ENCODE measurements around the gene SH3RF3. TPM values are rescaled to one million over a fixed set of nuclear protein-coding genes. Genes with fewer than 3 reads are reported as not detected.

The SH3RF3 gene
- polyA plus RNA-seq, 1 of the 3 experiments (the other 2 are of a cell fraction) = 1.9 TPM

DNA sequence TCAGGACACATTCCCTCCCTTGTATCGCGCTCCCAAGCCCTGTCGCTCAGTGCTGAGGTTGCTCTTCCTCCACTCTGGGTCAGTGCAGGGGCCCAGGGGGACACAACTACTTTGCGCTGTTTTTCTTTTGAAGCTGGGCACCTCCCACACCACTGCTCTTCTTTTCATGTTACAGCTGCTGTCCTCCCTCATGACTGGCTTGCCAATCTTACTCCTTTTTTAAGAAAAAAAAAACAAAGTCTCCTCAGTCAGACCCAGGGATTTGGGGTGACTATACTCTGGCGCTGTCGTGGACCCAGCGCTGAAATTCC, 264.6 kb downstream of the SH3RF3 start:
- Histone ChIP-seq H3K79me2 (ENCODE audit: insufficient read depth) (no peaks in the 10 kb centered on the region), H3K4me3 (ENCODE audit: low read depth in 2 of 2, low read length in 1 of 2) (no peak overlapping the region), H3K27ac (ENCODE audit: low read depth in 2 of 2, low read length in 1 of 2) (no peak overlapping the region), H3K9ac (no peak overlapping the region), H3K4me2 (no peak overlapping the region), H3K27me3 (ENCODE audit: insufficient read depth) (no peaks in the 10 kb centered on the region), H3K9me2 (no peaks in the 10 kb centered on the region), H3F3A (replicated peaks; ENCODE audit: insufficient read depth) (no peaks in the 10 kb centered on the region), H2AFZ (ENCODE audit: low read depth) (no peak overlapping the region), H3K4me1 (ENCODE audit: control insufficient read depth in 1 of 2, insufficient read depth in 2 of 2, low read depth in 1 of 2, low read length in 1 of 2) (no peaks in the 10 kb centered on the region), H3K36me3 (replicated peaks in 1 of 2; ENCODE audit: control insufficient read depth in 1 of 2, insufficient read depth in 2 of 2, low read length in 1 of 2) (no peaks in the 10 kb centered on the region), H3K9me3 (no peaks in the 10 kb centered on the region), H4K20me1 (ENCODE audit: insufficient read depth) (no peaks in the 10 kb centered on the region)
- no peak for DNase-seq
- 98% methylated on average over 7 of the region's 7 CpGs for WGBS (ENCODE audit: low lambda C conversion rate)
- TF ChIP-seq RFX5 (IDR thresholded peaks at IDR 0.05; ENCODE audit: low read length) (no peak), GATA2 (CRISPR knock-in tag; IDR thresholded peaks at IDR 0.05) (no peak), CHD2 (IDR thresholded peaks at IDR 0.05; ENCODE audit: low read length, partially characterized antibody) (no peak), JUND (IDR thresholded peaks at IDR 0.05) (no peak), MEF2A (IDR thresholded peaks at IDR 0.05; ENCODE audit: borderline replicate concordance, low read depth) (no peak)
- TF ChIP-seq, protein P1, sequence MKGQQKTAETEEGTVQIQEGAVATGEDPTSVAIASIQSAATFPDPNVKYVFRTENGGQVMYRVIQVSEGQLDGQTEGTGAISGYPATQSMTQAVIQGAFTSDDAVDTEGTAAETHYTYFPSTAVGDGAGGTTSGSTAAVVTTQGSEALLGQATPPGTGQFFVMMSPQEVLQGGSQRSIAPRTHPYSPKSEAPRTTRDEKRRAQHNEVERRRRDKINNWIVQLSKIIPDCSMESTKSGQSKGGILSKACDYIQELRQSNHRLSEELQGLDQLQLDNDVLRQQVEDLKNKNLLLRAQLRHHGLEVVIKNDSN (IDR thresholded peaks at IDR 0.05; ENCODE audit: borderline replicate concordance, low read depth) = no peak
- TF ChIP-seq, protein P2, sequence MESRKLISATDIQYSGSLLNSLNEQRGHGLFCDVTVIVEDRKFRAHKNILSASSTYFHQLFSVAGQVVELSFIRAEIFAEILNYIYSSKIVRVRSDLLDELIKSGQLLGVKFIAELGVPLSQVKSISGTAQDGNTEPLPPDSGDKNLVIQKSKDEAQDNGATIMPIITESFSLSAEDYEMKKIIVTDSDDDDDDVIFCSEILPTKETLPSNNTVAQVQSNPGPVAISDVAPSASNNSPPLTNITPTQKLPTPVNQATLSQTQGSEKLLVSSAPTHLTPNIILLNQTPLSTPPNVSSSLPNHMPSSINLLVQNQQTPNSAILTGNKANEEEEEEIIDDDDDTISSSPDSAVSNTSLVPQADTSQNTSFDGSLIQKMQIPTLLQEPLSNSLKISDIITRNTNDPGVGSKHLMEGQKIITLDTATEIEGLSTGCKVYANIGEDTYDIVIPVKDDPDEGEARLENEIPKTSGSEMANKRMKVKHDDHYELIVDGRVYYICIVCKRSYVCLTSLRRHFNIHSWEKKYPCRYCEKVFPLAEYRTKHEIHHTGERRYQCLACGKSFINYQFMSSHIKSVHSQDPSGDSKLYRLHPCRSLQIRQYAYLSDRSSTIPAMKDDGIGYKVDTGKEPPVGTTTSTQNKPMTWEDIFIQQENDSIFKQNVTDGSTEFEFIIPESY (IDR thresholded peaks at IDR 0.05; ENCODE audit: borderline replicate concordance, low read depth) = no peak
- CTCF ChIA-PET = no interaction called here
- POLR2A ChIA-PET = no interaction called here

DNA sequence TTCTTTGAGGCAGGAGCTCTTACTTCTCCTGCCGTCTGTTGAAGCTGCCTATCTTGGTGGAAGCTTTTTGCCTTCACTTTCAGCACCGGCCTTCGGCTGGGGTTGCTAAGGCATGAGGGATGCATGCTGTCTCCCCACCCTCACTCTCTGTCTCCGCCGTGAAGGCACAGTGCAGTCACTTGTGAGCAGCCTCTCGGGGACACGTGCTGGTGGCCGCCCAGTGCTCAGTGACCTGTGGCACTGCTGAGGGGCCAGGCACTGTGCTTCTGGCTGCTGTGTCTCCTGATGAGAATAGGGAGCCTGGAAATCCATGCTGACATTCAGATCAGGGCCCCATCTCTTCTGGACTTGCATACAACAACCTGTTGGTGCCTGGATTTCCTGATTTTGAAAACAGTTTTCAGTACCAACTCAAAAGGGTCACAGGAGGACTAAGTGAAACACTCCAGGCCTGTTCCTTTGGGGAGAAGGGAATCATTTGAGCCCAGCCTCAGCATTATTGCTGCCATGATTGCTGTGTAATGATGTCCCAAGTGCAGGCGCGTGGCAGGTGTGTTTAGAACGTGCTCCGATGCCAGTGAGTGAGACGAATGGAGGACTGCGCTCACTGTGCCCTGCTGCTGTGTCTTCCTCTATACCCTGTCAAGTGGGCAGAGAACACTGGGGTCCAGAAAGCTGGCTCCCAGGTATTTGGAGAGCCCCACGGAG, 266.6 kb downstream of the SH3RF3 start:
- H3K4me1 ChIP-seq (ENCODE audit: control insufficient read depth in 1 of 2, insufficient read depth in 2 of 2, low read depth in 1 of 2, low read length in 1 of 2) = no peaks in the 10 kb centered on the region
- POLR2A ChIA-PET = no interaction called here

More for the DNA sequence above, 266.6 kb downstream of the SH3RF3 start:
- Histone ChIP-seq H4K20me1 (ENCODE audit: insufficient read depth) (no peaks in the 10 kb centered on the region), H3K9me2 (no peaks in the 10 kb centered on the region), H3K79me2 (ENCODE audit: insufficient read depth) (no peaks in the 10 kb centered on the region), H3K9ac (no peak overlapping the region), H3K4me2 (no peak overlapping the region), H3F3A (replicated peaks; ENCODE audit: insufficient read depth) (no peaks in the 10 kb centered on the region), H2AFZ (ENCODE audit: low read depth) (no peak overlapping the region), H3K27ac (ENCODE audit: low read depth in 2 of 2, low read length in 1 of 2) (no peak overlapping the region), H3K4me3 (ENCODE audit: low read depth in 2 of 2, low read length in 1 of 2) (no peak overlapping the region), H3K36me3 (replicated peaks in 1 of 2; ENCODE audit: control insufficient read depth in 1 of 2, insufficient read depth in 2 of 2, low read length in 1 of 2) (no peaks in the 10 kb centered on the region), H3K27me3 (ENCODE audit: insufficient read depth) (no peaks in the 10 kb centered on the region), H3K9me3 (no peaks in the 10 kb centered on the region)
- CTCF ChIA-PET = interaction anchor here (0.9 to 2.2 kb wide), 2 partner anchors 185 to 268 kb away, joined by 4 to 7 read pairs; no protein-coding TSS in a partner anchor
- no peak for DNase-seq
- TF ChIP-seq, protein P3, sequence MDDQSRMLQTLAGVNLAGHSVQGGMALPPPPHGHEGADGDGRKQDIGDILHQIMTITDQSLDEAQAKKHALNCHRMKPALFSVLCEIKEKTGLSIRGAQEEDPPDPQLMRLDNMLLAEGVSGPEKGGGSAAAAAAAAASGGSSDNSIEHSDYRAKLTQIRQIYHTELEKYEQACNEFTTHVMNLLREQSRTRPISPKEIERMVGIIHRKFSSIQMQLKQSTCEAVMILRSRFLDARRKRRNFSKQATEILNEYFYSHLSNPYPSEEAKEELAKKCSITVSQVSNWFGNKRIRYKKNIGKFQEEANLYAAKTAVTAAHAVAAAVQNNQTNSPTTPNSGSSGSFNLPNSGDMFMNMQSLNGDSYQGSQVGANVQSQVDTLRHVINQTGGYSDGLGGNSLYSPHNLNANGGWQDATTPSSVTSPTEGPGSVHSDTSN (IDR thresholded peaks at IDR 0.05) = no peak
- TF ChIP-seq TEAD4 (IDR thresholded peaks at IDR 0.05; ENCODE audit: borderline replicate concordance, insufficient read depth) = no peak
- no peak for TF ChIP-seq FOSL2 (IDR thresholded peaks at IDR 0.05; ENCODE audit: borderline replicate concordance, low read depth)
- no peak for TF ChIP-seq FOXJ3 (CRISPR knock-in tag; IDR thresholded peaks at IDR 0.05)
- no peak for TF ChIP-seq RAD21 (IDR thresholded peaks at IDR 0.05; ENCODE audit: low read length)
- no peak for TF ChIP-seq RFX5 (IDR thresholded peaks at IDR 0.05; ENCODE audit: low read length)
- no peak for TF ChIP-seq NRF1 (IDR thresholded peaks at IDR 0.05; ENCODE audit: low read depth, low read length)
- 89% methylated on average over 13 of the region's 15 CpGs for WGBS (ENCODE audit: low lambda C conversion rate)

Measured in SK-N-SH (cell line).